Measurements from ENCODE around the gene LEMD2. TPM values are rescaled to one million over a fixed set of nuclear protein-coding genes. Genes with fewer than 3 reads are reported as not detected.

The LEMD2 gene
- total RNA-seq, 6 experiments from 2014 or later: 17.8 to 28.0 (median 21.8) TPM

GRCh38 chr6:33756211-33756954, 32.5 kb downstream of the LEMD2 start:
- Histone ChIP-seq H3K27me3 (no peaks in the 10 kb centered on the region), H3K27ac (no peak overlapping the region), H3K4me3 (no peak overlapping the region), H3K4me1 (peaks cover 0 to 38% (median 4%) of the 10 kb centered on the region in 4 donors), H3K36me3 (no peaks in the 10 kb centered on the region), H3K9me3 (no peaks in the 10 kb centered on the region)
- no peak for ATAC-seq
- 93% methylated on average over 9 of the region's 12 CpGs for WGBS (ENCODE audit: insufficient coverage, low coverage, low lambda C conversion rate, missing lambda C conversion rate)
- TF ChIP-seq, protein P1, sequence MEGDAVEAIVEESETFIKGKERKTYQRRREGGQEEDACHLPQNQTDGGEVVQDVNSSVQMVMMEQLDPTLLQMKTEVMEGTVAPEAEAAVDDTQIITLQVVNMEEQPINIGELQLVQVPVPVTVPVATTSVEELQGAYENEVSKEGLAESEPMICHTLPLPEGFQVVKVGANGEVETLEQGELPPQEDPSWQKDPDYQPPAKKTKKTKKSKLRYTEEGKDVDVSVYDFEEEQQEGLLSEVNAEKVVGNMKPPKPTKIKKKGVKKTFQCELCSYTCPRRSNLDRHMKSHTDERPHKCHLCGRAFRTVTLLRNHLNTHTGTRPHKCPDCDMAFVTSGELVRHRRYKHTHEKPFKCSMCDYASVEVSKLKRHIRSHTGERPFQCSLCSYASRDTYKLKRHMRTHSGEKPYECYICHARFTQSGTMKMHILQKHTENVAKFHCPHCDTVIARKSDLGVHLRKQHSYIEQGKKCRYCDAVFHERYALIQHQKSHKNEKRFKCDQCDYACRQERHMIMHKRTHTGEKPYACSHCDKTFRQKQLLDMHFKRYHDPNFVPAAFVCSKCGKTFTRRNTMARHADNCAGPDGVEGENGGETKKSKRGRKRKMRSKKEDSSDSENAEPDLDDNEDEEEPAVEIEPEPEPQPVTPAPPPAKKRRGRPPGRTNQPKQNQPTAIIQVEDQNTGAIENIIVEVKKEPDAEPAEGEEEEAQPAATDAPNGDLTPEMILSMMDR (IDR thresholded peaks at IDR 0.05): no peak
- TF ChIP-seq POLR2A (IDR thresholded peaks at IDR 0.05): no peak
- intact Hi-C loops (cut with DNase I): no loop called here
- DNase-seq: no peak

GRCh38 chr6:33755070-33755869, 33.7 kb downstream of the LEMD2 start:
- H3K9me3 ChIP-seq: no peaks in the 10 kb centered on the region
- TF ChIP-seq, protein P1 (IDR thresholded peaks at IDR 0.05): no peak
- TF ChIP-seq POLR2A (IDR thresholded peaks at IDR 0.05): no peak
- no peak overlapping the region for H3K4me3 ChIP-seq
- DNase-seq: no peak
- H3K36me3 ChIP-seq: no peaks in the 10 kb centered on the region
- ATAC-seq: no peak
- intact Hi-C loops (cut with DNase I): no loop called here
- WGBS (ENCODE audit: insufficient coverage, low coverage, low lambda C conversion rate, missing lambda C conversion rate): 80% methylated on average over 7 of the region's 13 CpGs
- no peak overlapping the region for H3K27ac ChIP-seq
- peaks cover 0 to 33% (median 4%) of the 10 kb centered on the region in 4 donors for H3K4me1 ChIP-seq
- no peaks in the 10 kb centered on the region for H3K27me3 ChIP-seq

- no peaks in the 10 kb centered on the region for H3K9me3 ChIP-seq
- H3K4me3 ChIP-seq: no peak overlapping the region
- peaks cover 0 to 29% (median 4%) of the 10 kb centered on the region in 4 donors for H3K4me1 ChIP-seq
- H3K27me3 ChIP-seq: no peaks in the 10 kb centered on the region
- DNase-seq (no peak), ATAC-seq (no peak)
- no peak overlapping the region for H3K27ac ChIP-seq
- 78% methylated on average over 8 of the region's 11 CpGs for WGBS (ENCODE audit: insufficient coverage, low coverage, low lambda C conversion rate, missing lambda C conversion rate)
- TF ChIP-seq, protein P1 (IDR thresholded peaks at IDR 0.05): no peak
- TF ChIP-seq POLR2A (IDR thresholded peaks at IDR 0.05): no peak
- no peaks in the 10 kb centered on the region for H3K36me3 ChIP-seq
- intact Hi-C loops (cut with DNase I): no loop called here
Measured at GRCh38 chr6:33754222-33754621, 34.7 kb downstream of the LEMD2 start.

GRCh38 chr6:33752646-33753015, 36.3 kb downstream of the LEMD2 start:
- intact Hi-C loops (cut with DNase I): no loop called here
- Histone ChIP-seq H3K4me3 (no peak overlapping the region), H3K27me3 (no peaks in the 10 kb centered on the region), H3K36me3 (no peaks in the 10 kb centered on the region), H3K9me3 (no peaks in the 10 kb centered on the region), H3K27ac (no peak overlapping the region), H3K4me1 (peaks cover 0 to 17% (median 4%) of the 10 kb centered on the region in 4 donors)
- ATAC-seq: no peak
- no peak for DNase-seq
- 80% methylated on average over 1 of the region's 1 CpG for WGBS (ENCODE audit: insufficient coverage, low coverage, low lambda C conversion rate, missing lambda C conversion rate)
- TF ChIP-seq, protein P1 (IDR thresholded peaks at IDR 0.05): no peak
- TF ChIP-seq POLR2A (IDR thresholded peaks at IDR 0.05): no peak
